ENCODE data around the gene PDE4D.
A peak's percentile ranks its signal among the peaks of the same experiment; 100 is the strongest.

The PDE4D gene

GRCh38 chr5:59741599-59741998 is 151.9 kb downstream of the PDE4D start:
- no peak for DNase-seq (ENCODE audit: low spot score)

- DNase-seq (ENCODE audit: low spot score) = no peak
These were observed 155.5 kb downstream of the PDE4D start for GRCh38 chr5:59738024-59738423.

GRCh38 chr5:59732806-59733205 is 160.7 kb downstream of the PDE4D start:
- no peak for DNase-seq (ENCODE audit: low spot score)

GRCh38 chr5:59732301-59732700 is 161.2 kb downstream of the PDE4D start:
- no peak for DNase-seq (ENCODE audit: low spot score)

- DNase-seq (ENCODE audit: low spot score) = no peak
These were observed 161.7 kb downstream of the PDE4D start for GRCh38 chr5:59731809-59732208.

GRCh38 chr5:59729820-59730219 is 163.7 kb downstream of the PDE4D start:
- DNase-seq (ENCODE audit: low spot score) = no peak

GRCh38 chr5:59729357-59729756 is 164.2 kb downstream of the PDE4D start:
- DNase-seq (ENCODE audit: low spot score) = no peak

GRCh38 chr5:59728356-59728755 is 165.2 kb downstream of the PDE4D start:
- no peak for DNase-seq (ENCODE audit: low spot score)

- DNase-seq (ENCODE audit: low spot score) = no peak
These were observed 166.3 kb downstream of the PDE4D start for GRCh38 chr5:59727186-59727585.

GRCh38 chr5:59725392-59725767 is 168.1 kb downstream of the PDE4D start:
- no peak for DNase-seq (ENCODE audit: low spot score)

- peak; percentile 58 for DNase-seq (ENCODE audit: low spot score)
These were observed 168.8 kb downstream of the PDE4D start for GRCh38 chr5:59724482-59725391.

GRCh38 chr5:59722874-59723273 is 170.7 kb downstream of the PDE4D start:
- DNase-seq (ENCODE audit: low spot score) = peak; percentile 68

- DNase-seq (ENCODE audit: low spot score) = no peak
These were observed 171.8 kb downstream of the PDE4D start for GRCh38 chr5:59721741-59722140.

- DNase-seq (ENCODE audit: low spot score) = no peak
These were observed 173.5 kb downstream of the PDE4D start for GRCh38 chr5:59720063-59720462.

- no peak for DNase-seq (ENCODE audit: low spot score)
These were observed 176.5 kb downstream of the PDE4D start for GRCh38 chr5:59716966-59717500.

GRCh38 chr5:59716029-59716428 is 177.5 kb downstream of the PDE4D start:
- DNase-seq (ENCODE audit: low spot score) = no peak

- DNase-seq (ENCODE audit: low spot score) = no peak
These were observed 178.3 kb downstream of the PDE4D start for GRCh38 chr5:59715228-59715627.

- DNase-seq (ENCODE audit: low spot score) = no peak
These were observed 180.1 kb downstream of the PDE4D start for GRCh38 chr5:59713498-59713844.

- DNase-seq (ENCODE audit: low spot score) = no peak
These were observed 180.6 kb downstream of the PDE4D start for GRCh38 chr5:59712836-59713497.

- no peak for DNase-seq (ENCODE audit: low spot score)
These were observed 182.2 kb downstream of the PDE4D start for GRCh38 chr5:59711310-59711709.

- peak; percentile 81 for DNase-seq (ENCODE audit: low spot score)
These were observed 183.7 kb downstream of the PDE4D start for GRCh38 chr5:59709846-59710245.

GRCh38 chr5:59709346-59709821 is 184.1 kb downstream of the PDE4D start:
- DNase-seq (ENCODE audit: low spot score) = no peak

- no peak for DNase-seq (ENCODE audit: low spot score)
These were observed 188.6 kb downstream of the PDE4D start for GRCh38 chr5:59704936-59705335.

Measured in kidney capillary endothelial cell (primary cell).